SK-N-SH (cell line): Measurements from ENCODE around the gene MYOCD. TPM values are rescaled to one million over a fixed set of nuclear protein-coding genes. Genes with fewer than 3 reads are reported as not detected.

Experiments
- CTCF ChIA-PET: fragments of 300-600, 350-600 bp; formaldehyde crosslinking; extraction: SDS; loops from one replicate; lab custom pipeline; 2021; lab: Yijun Ruan, JAX
- POLR2A ChIA-PET: fragments of 350-600 bp; sonication (Branson Sonifier 250); formaldehyde crosslinking; extraction: SDS; loops from one replicate; lab custom pipeline; 2020; ENCODE audit warnings: antibody characterized with exemption, inconsistent platforms; lab: Yijun Ruan, JAX
- DNase-seq: peaks from one replicate; pipeline ENCODE4 v3.0.0; 2012
- H2AFZ ChIP-seq: fragments of 200-600 bp; sonication (generic); 2 replicates; pipeline ENCODE4 v1.8.1; 2016; ENCODE audit warnings: antibody characterized with exemption, mild to moderate bottlenecking, low read depth
- H3F3A ChIP-seq: fragments of 200-600 bp; sonication (generic); replicated peaks from 2 replicates; pipeline ENCODE3; 2016; ENCODE audit warnings: antibody characterized with exemption, mild to moderate bottlenecking; ENCODE audit not compliant: insufficient read depth
- H3K27ac ChIP-seq, 2 experiments: fragments of 200-500 bp in 1 of 2; fragments of 200-600 bp in 1 of 2; sonication (Bioruptor generic) in 1 of 2; sonication (generic), shearing (Covaris generic) in 1 of 2; 2 replicates each; pipeline versions ENCODE4 v1.5.1 to v1.6.1; 2014 to 2016; ENCODE audit warnings: low read depth in 2 of 2, inconsistent platforms in 1 of 2, low read length in 1 of 2, mild to moderate bottlenecking in 1 of 2, mixed read lengths in 1 of 2
- H3K27me3 ChIP-seq: fragments of 200-600 bp; sonication (generic), shearing (Covaris generic); 2 replicates; pipeline ENCODE4 v1.6.1; 2016; ENCODE audit warnings: mixed run types; ENCODE audit not compliant: insufficient read depth
- H3K36me3 ChIP-seq, 2 experiments: fragments of 200-500 bp in 1 of 2; fragments of 200-600 bp in 1 of 2; sonication (Bioruptor generic) in 1 of 2; sonication (generic) in 1 of 2; replicated peaks in 1 of 2; 2 replicates each; pipeline versions ENCODE3 to v1.5.1; 2014 to 2016; ENCODE audit warnings: low read length in 1 of 2, mild to moderate bottlenecking in 1 of 2; ENCODE audit not compliant: insufficient read depth in 2 of 2, control insufficient read depth in 1 of 2
- H3K4me1 ChIP-seq, 2 experiments: fragments of 200-500 bp in 1 of 2; fragments of 200-600 bp in 1 of 2; sonication (Bioruptor generic) in 1 of 2; sonication (generic), shearing (Covaris generic) in 1 of 2; 2 replicates each; pipeline versions ENCODE4 v1.5.1 to v1.6.1; 2014 to 2016; ENCODE audit warnings: low read depth in 1 of 2, low read length in 1 of 2, mixed run types in 1 of 2; ENCODE audit not compliant: insufficient read depth in 2 of 2, control insufficient read depth in 1 of 2
- H3K4me2 ChIP-seq: fragments of 200-600 bp; sonication (generic), shearing (Covaris generic); 2 replicates; pipeline ENCODE4 v1.6.1; 2017; ENCODE audit warnings: mixed run types
- H3K4me3 ChIP-seq, 2 experiments: fragments of 200-500 bp in 1 of 2; fragments of 200-600 bp in 1 of 2; sonication (Bioruptor generic) in 1 of 2; sonication (generic), shearing (Covaris generic) in 1 of 2; 2 replicates each; pipeline versions ENCODE4 v1.5.1 to v1.8.1; 2014 to 2016; ENCODE audit warnings: low read depth in 2 of 2, inconsistent platforms in 1 of 2, low read length in 1 of 2, mild to moderate bottlenecking in 1 of 2, mixed read lengths in 1 of 2, moderate library complexity in 1 of 2
- H3K79me2 ChIP-seq: fragments of 200-600 bp; sonication (generic); 2 replicates; pipeline ENCODE4 v1.8.1; 2017; ENCODE audit warnings: mild to moderate bottlenecking; ENCODE audit not compliant: insufficient read depth
- H3K9ac ChIP-seq: fragments of 200-600 bp; sonication (generic); 2 replicates; pipeline ENCODE4 v1.6.1; 2017; ENCODE audit warnings: mixed run types
- H3K9me2 ChIP-seq: fragments of 200-600 bp; sonication (generic); 2 replicates; pipeline ENCODE4 v1.6.1; 2017; ENCODE audit warnings: mixed run types
- H3K9me3 ChIP-seq: fragments of 200-600 bp; sonication (generic); 2 replicates; pipeline ENCODE4 v1.6.1; 2017; ENCODE audit warnings: mixed run types, mild to moderate bottlenecking, moderate library complexity
- H4K20me1 ChIP-seq: fragments of 200-600 bp; sonication (generic); 2 replicates; pipeline ENCODE4 v1.6.1; 2017; ENCODE audit warnings: mild to moderate bottlenecking, mixed run types; ENCODE audit not compliant: insufficient read depth
- CHD2 ChIP-seq: fragments of 150-350 bp; IDR thresholded peaks from 2 replicates; pipeline ENCODE4 v1.6.1; 2018; ENCODE audit warnings: low read length; ENCODE audit not compliant: partially characterized antibody
- ELF1 ChIP-seq: IDR thresholded peaks from 2 replicates; pipeline ENCODE4 v1.4.0; 2012
- EP300 ChIP-seq, 2 experiments: IDR thresholded peaks; 2 replicates each; pipeline versions ENCODE4 v1.4.0 to v1.6.1; 2012; ENCODE audit warnings: borderline replicate concordance in 1 of 2, low read depth in 1 of 2, low read length in 1 of 2
- EZH2phosphoT487 ChIP-seq: fragments of 200-600 bp; sonication (generic); IDR thresholded peaks from 2 replicates; pipeline ENCODE4 v1.6.1; 2017; ENCODE audit warnings: low read depth, mixed run types, mild to moderate bottlenecking, antibody characterized with exemption, moderate library complexity, borderline replicate concordance
- FOXJ3 ChIP-seq: sonication (generic); formaldehyde crosslinking; IDR thresholded peaks from 2 replicates; pipeline ENCODE4 v1.5.1; 2020; ENCODE audit warnings: mild to moderate bottlenecking, missing genetic modification reagents
- FOXM1 ChIP-seq: IDR thresholded peaks from 2 replicates; pipeline ENCODE4 v1.4.0; 2012; ENCODE audit warnings: low read depth, mild to moderate bottlenecking
- GABPA ChIP-seq: IDR thresholded peaks from 2 replicates; pipeline ENCODE4 v1.4.0; 2012; ENCODE audit warnings: low read depth, mild to moderate bottlenecking
- JUND ChIP-seq: IDR thresholded peaks from 2 replicates; pipeline ENCODE4 v1.4.0; 2012
- MEF2A ChIP-seq: IDR thresholded peaks from 2 replicates; pipeline ENCODE4 v1.4.0; 2012; ENCODE audit warnings: low read depth, borderline replicate concordance
- MXI1 ChIP-seq: IDR thresholded peaks from 2 replicates; pipeline ENCODE4 v1.6.1; 2012; ENCODE audit warnings: mild to moderate bottlenecking, low read depth, low read length, improper control_type of control experiment
- RCOR1 ChIP-seq: fragments of 150-350 bp; IDR thresholded peaks from 2 replicates; pipeline ENCODE4 v1.6.1; 2017; ENCODE audit warnings: antibody characterized with exemption, low read length
- REST ChIP-seq: IDR thresholded peaks from 2 replicates; pipeline ENCODE4 v1.6.1; 2012; ENCODE audit warnings: mild to moderate bottlenecking, low read depth, low read length, moderate library complexity
- SIN3A ChIP-seq: IDR thresholded peaks from 2 replicates; pipeline ENCODE4 v1.6.1; 2012; ENCODE audit warnings: low read depth, mild to moderate bottlenecking, low read length, moderate library complexity, borderline replicate concordance
- TAF1 ChIP-seq: IDR thresholded peaks from 2 replicates; pipeline ENCODE4 v1.6.1; 2012; ENCODE audit warnings: low read depth, mild to moderate bottlenecking, low read length, moderate library complexity, borderline replicate concordance
- TCF12 ChIP-seq: IDR thresholded peaks from 2 replicates; pipeline ENCODE4 v1.4.0; 2012
- YY1 ChIP-seq: IDR thresholded peaks from 2 replicates; pipeline ENCODE4 v1.4.0; 2012; ENCODE audit warnings: low read depth, mild to moderate bottlenecking
- WGBS: methylation state at CpG from one replicate; pipeline ENCODE4 v1.1.6; 2017; ENCODE audit warnings: low lambda C conversion rate; 5-methylcytosine and 5-hydroxymethylcytosine counted together
- polyA plus RNA-seq, 3 experiments: library from polyadenylated mRNA; depleted of rRNA; stranded (reverse); fragments of >200 nt; gene quantifications; 2 replicates each; pipeline ENCODE4 v1.2.3, GENCODE V29; 2012
- TF ChIP-seq, protein P1 (sequence below): IDR thresholded peaks from 2 replicates; pipeline ENCODE4; 2012
- TF ChIP-seq, protein P2 (sequence below): fragments of 150-350 bp; IDR thresholded peaks from 2 replicates; pipeline ENCODE4 v1.6.1; 2017; ENCODE audit warnings: antibody characterized with exemption, low read length, low read depth, borderline replicate concordance

MYOCD gene
- polyA plus RNA-seq, 1 of the 3 experiments (the other 2 are of a cell fraction) = not detected

DNA sequence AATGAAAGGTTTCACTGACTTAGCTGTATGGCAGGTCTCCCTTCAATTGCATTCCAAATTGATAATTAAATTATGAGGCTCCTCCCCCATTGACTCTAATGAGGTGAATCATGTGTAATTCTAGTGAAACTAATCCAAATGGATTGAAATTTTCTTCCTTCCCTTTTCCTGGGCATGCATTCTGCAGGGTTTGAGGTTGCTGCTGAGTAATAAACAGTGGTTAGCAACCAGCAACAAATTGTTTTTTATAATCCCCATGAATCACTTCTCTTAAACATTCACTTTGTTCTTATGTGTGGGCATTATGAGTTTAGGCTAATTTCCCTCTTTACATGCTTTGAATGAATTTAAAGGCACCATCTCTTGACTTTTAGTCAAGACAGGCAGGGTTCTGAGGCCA, 43.4 kb downstream of the MYOCD start:
- Histone ChIP-seq H2AFZ (no peak overlapping the region), H3K27ac (no peak overlapping the region), H4K20me1 (no peaks in the 10 kb centered on the region), H3K9me3 (no peaks in the 10 kb centered on the region), H3K4me3 (no peak overlapping the region), H3F3A (no peaks in the 10 kb centered on the region), H3K27me3 (peaks cover 6% of the 10 kb centered on the region; the same call in 1 of the 2 replicates), H3K4me1 (no peaks in the 10 kb centered on the region), H3K36me3 (no peaks in the 10 kb centered on the region), H3K4me2 (no peak overlapping the region), H3K79me2 (no peaks in the 10 kb centered on the region), H3K9ac (no peak overlapping the region), H3K9me2 (no peaks in the 10 kb centered on the region)
- DNase-seq = no peak
- no peak for TF ChIP-seq YY1
- no peak for TF ChIP-seq TAF1
- TF ChIP-seq EP300 (IDR thresholded peaks at IDR 0.05; ENCODE audit: borderline replicate concordance in 1 of 2, low read depth in 1 of 2, low read length in 1 of 2) = no peak
- TF ChIP-seq MEF2A = no peak
- no peak for TF ChIP-seq REST
- no peak for TF ChIP-seq TCF12
- POLR2A ChIA-PET = no interaction called here
- CTCF ChIA-PET = no interaction called here

DNA sequence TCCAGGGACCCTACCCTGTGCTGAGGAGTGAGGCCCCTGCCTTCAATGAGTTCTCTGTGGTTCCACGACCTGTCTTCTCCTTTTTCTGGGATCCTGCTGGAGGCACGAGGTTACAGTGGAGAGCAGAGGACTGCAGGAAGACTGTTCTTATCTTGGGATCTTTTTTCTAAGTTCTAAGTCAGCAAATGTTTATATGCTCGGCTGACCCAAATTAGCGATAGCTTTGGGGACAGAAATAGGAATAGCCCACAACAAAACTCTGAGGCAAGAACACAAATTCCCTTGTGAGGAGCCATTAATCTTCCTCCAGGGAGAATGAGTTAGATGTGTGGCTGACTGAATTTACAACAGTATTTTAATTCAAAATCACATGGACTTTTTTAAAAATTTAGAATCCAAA, 46.7 kb downstream of the MYOCD start:
- H3K9me2 ChIP-seq = no peaks in the 10 kb centered on the region
- H4K20me1 ChIP-seq = no peaks in the 10 kb centered on the region
- WGBS = 12% methylated on average over 4 of the region's 4 CpGs
- no peak overlapping the region for H3K9ac ChIP-seq
- no peak overlapping the region for H3K4me2 ChIP-seq
- no peak for DNase-seq
- no peak overlapping the region for H3K27ac ChIP-seq
- no peak overlapping the region for H3K4me3 ChIP-seq
- no peaks in the 10 kb centered on the region for H3F3A ChIP-seq
- H3K36me3 ChIP-seq = no peaks in the 10 kb centered on the region
- ChIA-PET POLR2A (no interaction called here), CTCF (no interaction called here)
- TF ChIP-seq CHD2 = no peak
- TF ChIP-seq, protein P1, sequence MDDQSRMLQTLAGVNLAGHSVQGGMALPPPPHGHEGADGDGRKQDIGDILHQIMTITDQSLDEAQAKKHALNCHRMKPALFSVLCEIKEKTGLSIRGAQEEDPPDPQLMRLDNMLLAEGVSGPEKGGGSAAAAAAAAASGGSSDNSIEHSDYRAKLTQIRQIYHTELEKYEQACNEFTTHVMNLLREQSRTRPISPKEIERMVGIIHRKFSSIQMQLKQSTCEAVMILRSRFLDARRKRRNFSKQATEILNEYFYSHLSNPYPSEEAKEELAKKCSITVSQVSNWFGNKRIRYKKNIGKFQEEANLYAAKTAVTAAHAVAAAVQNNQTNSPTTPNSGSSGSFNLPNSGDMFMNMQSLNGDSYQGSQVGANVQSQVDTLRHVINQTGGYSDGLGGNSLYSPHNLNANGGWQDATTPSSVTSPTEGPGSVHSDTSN = no peak
- TF ChIP-seq FOXM1 = no peak
- no peak for TF ChIP-seq SIN3A
- no peak for TF ChIP-seq JUND
- TF ChIP-seq RCOR1 = no peak
- no peak for TF ChIP-seq YY1
- TF ChIP-seq GABPA = no peak
- no peak for TF ChIP-seq REST
- TF ChIP-seq FOXJ3 (CRISPR knock-in tag) = no peak
- no peak for TF ChIP-seq ELF1
- TF ChIP-seq, protein P2, sequence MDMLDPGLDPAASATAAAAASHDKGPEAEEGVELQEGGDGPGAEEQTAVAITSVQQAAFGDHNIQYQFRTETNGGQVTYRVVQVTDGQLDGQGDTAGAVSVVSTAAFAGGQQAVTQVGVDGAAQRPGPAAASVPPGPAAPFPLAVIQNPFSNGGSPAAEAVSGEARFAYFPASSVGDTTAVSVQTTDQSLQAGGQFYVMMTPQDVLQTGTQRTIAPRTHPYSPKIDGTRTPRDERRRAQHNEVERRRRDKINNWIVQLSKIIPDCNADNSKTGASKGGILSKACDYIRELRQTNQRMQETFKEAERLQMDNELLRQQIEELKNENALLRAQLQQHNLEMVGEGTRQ = no peak
- TF ChIP-seq TCF12 = no peak
- no peak for TF ChIP-seq MEF2A
- no peak for TF ChIP-seq MXI1
- TF ChIP-seq EZH2phosphoT487 = no peak
- peaks cover 6% of the 10 kb centered on the region; the same call in 1 of the 2 replicates for H3K27me3 ChIP-seq
- no peak overlapping the region for H2AFZ ChIP-seq
- H3K4me1 ChIP-seq = no peaks in the 10 kb centered on the region
- H3K9me3 ChIP-seq = no peaks in the 10 kb centered on the region
- no peaks in the 10 kb centered on the region for H3K79me2 ChIP-seq
